Neural cell (in vitro differentiated cells): ENCODE measurements around the gene GLUD2. TPM values are rescaled to one million over a fixed set of nuclear protein-coding genes. Genes with fewer than 3 reads are reported as not detected.

Source experiments
- H2AFZ ChIP-seq: fragments of 200-600, 300-800 bp; sonication (generic), shearing (Covaris generic); 2 replicates; pipeline ENCODE4 v1.6.0; 2014; ENCODE audit warnings: low read depth, mild to moderate bottlenecking, antibody characterized with exemption, low read length, moderate library complexity
- H3F3A ChIP-seq: fragments of 200-600 bp; shearing (Covaris generic); 2 replicates; pipeline ENCODE4 v1.6.1; 2016; ENCODE audit warnings: mild to moderate bottlenecking, moderate library complexity, mixed read lengths, antibody characterized with exemption, low read length; ENCODE audit not compliant: insufficient read depth, poor library complexity, severe bottlenecking
- H3K27ac ChIP-seq: fragments of 200-600, 300-800 bp; sonication (generic), shearing (Covaris generic); 2 replicates; pipeline ENCODE4 v1.5.1; 2014; ENCODE audit warnings: mild to moderate bottlenecking, low read length, moderate library complexity
- H3K27me3 ChIP-seq: fragments of 300-800, 200-600 bp; sonication (generic), shearing (Covaris generic); 2 replicates; pipeline ENCODE4 v1.6.0; 2014; ENCODE audit warnings: mild to moderate bottlenecking, low read depth, low read length, moderate library complexity; ENCODE audit not compliant: insufficient read depth
- H3K36me3 ChIP-seq: fragments of 300-800, 200-600 bp; sonication (generic), shearing (Covaris generic); 2 replicates; pipeline ENCODE4 v1.5.1; 2014; ENCODE audit warnings: mild to moderate bottlenecking, antibody characterized with exemption, low read length, moderate library complexity; ENCODE audit not compliant: insufficient read depth
- H3K4me2 ChIP-seq: fragments of 300-800, 200-600 bp; sonication (generic), shearing (Covaris generic); 2 replicates; pipeline ENCODE4 v1.6.0; 2014; ENCODE audit warnings: mild to moderate bottlenecking, low read length
- H3K4me3 ChIP-seq: fragments of 300-800, 200-600 bp; sonication (generic), shearing (Covaris generic); 2 replicates; pipeline ENCODE4 v1.5.1; 2014; ENCODE audit warnings: mild to moderate bottlenecking, low read length, moderate library complexity
- H3K79me2 ChIP-seq: fragments of 200-600 bp; shearing (Covaris generic); replicated peaks from 2 replicates; pipeline ENCODE4 v1.6.0; 2014; ENCODE audit warnings: mild to moderate bottlenecking, low read length, moderate library complexity; ENCODE audit not compliant: insufficient read depth
- H3K9ac ChIP-seq: fragments of 300-800, 200-600 bp; sonication (generic), shearing (Covaris generic); 2 replicates; pipeline ENCODE4 v1.6.1; 2016; ENCODE audit warnings: mild to moderate bottlenecking, low read length, mixed read lengths
- H3K9me2 ChIP-seq: fragments of 200-600 bp; shearing (Covaris generic); 2 replicates; pipeline ENCODE4 v1.6.1; 2016; ENCODE audit warnings: mild to moderate bottlenecking, low read length, mixed read lengths; ENCODE audit not compliant: insufficient read depth
- H3K9me3 ChIP-seq: fragments of 200-600, 300-800 bp; sonication (generic), shearing (Covaris generic); 2 replicates; pipeline ENCODE4 v1.6.1; 2016; ENCODE audit warnings: mild to moderate bottlenecking, mixed run types, low read length, moderate library complexity, mixed read lengths
- H4K20me1 ChIP-seq: fragments of 200-600 bp; shearing (Covaris generic); 2 replicates; pipeline ENCODE4 v1.6.1; 2016; ENCODE audit warnings: mild to moderate bottlenecking, mixed run types; ENCODE audit not compliant: insufficient read depth
- EP300 ChIP-seq: fragments of 450-650 bp; conservative IDR thresholded peaks from 2 replicates; pipeline ENCODE4 v1.6.1; 2014; ENCODE audit warnings: antibody characterized with exemption, mild to moderate bottlenecking, moderate library complexity; ENCODE audit not compliant: poor library complexity, severe bottlenecking
- EZH2 ChIP-seq: fragments of 200-600, 300-800 bp; shearing (Covaris generic), sonication (generic); IDR thresholded peaks from 2 replicates; pipeline ENCODE4 v1.6.1; 2014; ENCODE audit warnings: antibody characterized with exemption, low read length, borderline replicate concordance, mild to moderate bottlenecking; ENCODE audit not compliant: insufficient read depth, poor library complexity, severe bottlenecking
- POLR2AphosphoS5 ChIP-seq: IDR thresholded peaks from 2 replicates; pipeline ENCODE4 v1.6.1; 2012
- RAD21 ChIP-seq: fragments of 450-650 bp; conservative IDR thresholded peaks from 2 replicates; pipeline ENCODE4 v1.6.1; 2014; ENCODE audit warnings: antibody characterized with exemption, mild to moderate bottlenecking, moderate library complexity
- REST ChIP-seq: IDR thresholded peaks from 2 replicates; pipeline ENCODE4 v1.6.1; 2012; ENCODE audit warnings: borderline replicate concordance
- SMC3 ChIP-seq: fragments of 450-650 bp; conservative IDR thresholded peaks from 2 replicates; pipeline ENCODE4 v1.6.1; 2014; ENCODE audit warnings: antibody characterized with exemption, mild to moderate bottlenecking, moderate library complexity; ENCODE audit not compliant: poor library complexity
- TAF1 ChIP-seq: IDR thresholded peaks from 2 replicates; pipeline ENCODE4 v1.6.1; 2012; ENCODE audit warnings: low read depth
- polyA plus RNA-seq: library from polyadenylated mRNA; depleted of rRNA; stranded (reverse); fragments of >200 nt; gene quantifications from 2 replicates; pipeline ENCODE4 v1.2.3, GENCODE V29; 2014
- TF ChIP-seq, protein P1 (sequence below): fragments of 450-650 bp; IDR thresholded peaks from 2 replicates; pipeline ENCODE4 v1.5.1; 2014; ENCODE audit warnings: antibody characterized with exemption, mild to moderate bottlenecking, moderate library complexity; ENCODE audit not compliant: poor library complexity, severe bottlenecking

The GLUD2 gene
- polyA plus RNA-seq, 1 donor from 2014 or later: 0.35 TPM

- Histone ChIP-seq H3K9me2 (no peaks in the 10 kb centered on the region), H3K9me3 (no peaks in the 10 kb centered on the region), H3K9ac (no peak overlapping the region), H3K4me3 (no peak overlapping the region), H3K79me2 (no peaks in the 10 kb centered on the region), H2AFZ (no peak overlapping the region), H3K4me2 (no peak overlapping the region), H3F3A (no peaks in the 10 kb centered on the region), H3K27ac (no peak overlapping the region), H3K36me3 (no peaks in the 10 kb centered on the region), H4K20me1 (no peaks in the 10 kb centered on the region), H3K27me3 (no peaks in the 10 kb centered on the region)
- TF ChIP-seq, protein P1, sequence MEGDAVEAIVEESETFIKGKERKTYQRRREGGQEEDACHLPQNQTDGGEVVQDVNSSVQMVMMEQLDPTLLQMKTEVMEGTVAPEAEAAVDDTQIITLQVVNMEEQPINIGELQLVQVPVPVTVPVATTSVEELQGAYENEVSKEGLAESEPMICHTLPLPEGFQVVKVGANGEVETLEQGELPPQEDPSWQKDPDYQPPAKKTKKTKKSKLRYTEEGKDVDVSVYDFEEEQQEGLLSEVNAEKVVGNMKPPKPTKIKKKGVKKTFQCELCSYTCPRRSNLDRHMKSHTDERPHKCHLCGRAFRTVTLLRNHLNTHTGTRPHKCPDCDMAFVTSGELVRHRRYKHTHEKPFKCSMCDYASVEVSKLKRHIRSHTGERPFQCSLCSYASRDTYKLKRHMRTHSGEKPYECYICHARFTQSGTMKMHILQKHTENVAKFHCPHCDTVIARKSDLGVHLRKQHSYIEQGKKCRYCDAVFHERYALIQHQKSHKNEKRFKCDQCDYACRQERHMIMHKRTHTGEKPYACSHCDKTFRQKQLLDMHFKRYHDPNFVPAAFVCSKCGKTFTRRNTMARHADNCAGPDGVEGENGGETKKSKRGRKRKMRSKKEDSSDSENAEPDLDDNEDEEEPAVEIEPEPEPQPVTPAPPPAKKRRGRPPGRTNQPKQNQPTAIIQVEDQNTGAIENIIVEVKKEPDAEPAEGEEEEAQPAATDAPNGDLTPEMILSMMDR: peak; percentile 38
- TF ChIP-seq POLR2AphosphoS5: no peak
- TF ChIP-seq REST: no peak
- TF ChIP-seq SMC3: peak; percentile 21
- TF ChIP-seq RAD21: peak; percentile 37
These were observed 46.8 kb upstream of the GLUD2 start for GRCh38 chrX:121000589-121000988.

DNA sequence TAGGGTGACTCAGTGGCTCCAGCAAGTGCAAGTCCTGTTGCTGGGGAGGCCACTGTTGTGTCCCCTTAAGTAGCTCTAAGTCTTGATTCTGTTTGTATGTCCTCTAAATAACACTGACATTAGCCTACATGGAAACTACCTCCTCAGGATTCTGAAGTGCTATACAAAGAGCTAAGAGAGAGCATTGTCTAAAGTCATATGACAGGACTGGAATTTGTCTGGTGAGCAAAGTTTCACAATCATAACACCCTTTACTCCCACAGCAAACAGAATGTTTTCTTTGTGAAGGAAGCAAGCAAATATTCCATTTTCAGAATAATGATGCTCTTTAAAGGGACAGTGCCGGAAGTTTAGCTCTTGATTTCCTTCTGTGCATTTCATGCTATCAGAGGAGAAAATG, 38.5 kb upstream of the GLUD2 start:
- H3K27me3 ChIP-seq: no peaks in the 10 kb centered on the region
- no peak overlapping the region for H2AFZ ChIP-seq
- H3K9me2 ChIP-seq: no peaks in the 10 kb centered on the region
- H3K9me3 ChIP-seq: no peaks in the 10 kb centered on the region
- no peaks in the 10 kb centered on the region for H3F3A ChIP-seq
- H3K4me3 ChIP-seq: no peak overlapping the region
- no peak overlapping the region for H3K9ac ChIP-seq
- TF ChIP-seq EP300 (no peak), RAD21 (no peak), TAF1 (no peak), SMC3 (no peak), POLR2AphosphoS5 (no peak), REST (no peak), EZH2 (no peak)
- TF ChIP-seq, protein P1: no peak
- no peak overlapping the region for H3K4me2 ChIP-seq
- H3K27ac ChIP-seq: no peak overlapping the region
- H3K79me2 ChIP-seq: no peaks in the 10 kb centered on the region
- H4K20me1 ChIP-seq: no peaks in the 10 kb centered on the region
- no peaks in the 10 kb centered on the region for H3K36me3 ChIP-seq
